HepG2 (cell line): Measurements from ENCODE around the gene UBE2L6.

ENCODE experiments used
- KDM6A ChIP-seq: IDR thresholded peaks from 2 replicates; pipeline ENCODE4 v1.6.1; 2016; ENCODE audit warnings: low read depth
- POLR2A ChIP-seq, 2 experiments: IDR thresholded peaks; 2 replicates each; pipeline ENCODE4 v1.6.1; 2011; ENCODE audit warnings: low read depth in 2 of 2, low read length in 2 of 2, mild to moderate bottlenecking in 1 of 2, moderate library complexity in 1 of 2; ENCODE audit not compliant: insufficient read depth in 1 of 2
- ZNF552 ChIP-seq: sonication (generic); formaldehyde crosslinking; IDR thresholded peaks from 2 replicates; pipeline ENCODE4 v1.9.0; 2022; ENCODE audit warnings: missing genetic modification reagents, mild to moderate bottlenecking, borderline replicate concordance

GRCh38 chr11:57513452-57513795, 54.0 kb downstream of the UBE2L6 start:
- TF ChIP-seq KDM6A (CRISPR knock-in tag): no peak
- TF ChIP-seq POLR2A (IDR thresholded peaks at IDR 0.05; ENCODE audit: insufficient read depth in 1 of 2, low read depth in 2 of 2, low read length in 2 of 2): no peak
- no peak for TF ChIP-seq ZNF552 (CRISPR knock-in tag)
